ENCODE data around the gene SPINT1.

The SPINT1 gene, protein sequence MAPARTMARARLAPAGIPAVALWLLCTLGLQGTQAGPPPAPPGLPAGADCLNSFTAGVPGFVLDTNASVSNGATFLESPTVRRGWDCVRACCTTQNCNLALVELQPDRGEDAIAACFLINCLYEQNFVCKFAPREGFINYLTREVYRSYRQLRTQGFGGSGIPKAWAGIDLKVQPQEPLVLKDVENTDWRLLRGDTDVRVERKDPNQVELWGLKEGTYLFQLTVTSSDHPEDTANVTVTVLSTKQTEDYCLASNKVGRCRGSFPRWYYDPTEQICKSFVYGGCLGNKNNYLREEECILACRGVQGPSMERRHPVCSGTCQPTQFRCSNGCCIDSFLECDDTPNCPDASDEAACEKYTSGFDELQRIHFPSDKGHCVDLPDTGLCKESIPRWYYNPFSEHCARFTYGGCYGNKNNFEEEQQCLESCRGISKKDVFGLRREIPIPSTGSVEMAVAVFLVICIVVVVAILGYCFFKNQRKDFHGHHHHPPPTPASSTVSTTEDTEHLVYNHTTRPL

DNA sequence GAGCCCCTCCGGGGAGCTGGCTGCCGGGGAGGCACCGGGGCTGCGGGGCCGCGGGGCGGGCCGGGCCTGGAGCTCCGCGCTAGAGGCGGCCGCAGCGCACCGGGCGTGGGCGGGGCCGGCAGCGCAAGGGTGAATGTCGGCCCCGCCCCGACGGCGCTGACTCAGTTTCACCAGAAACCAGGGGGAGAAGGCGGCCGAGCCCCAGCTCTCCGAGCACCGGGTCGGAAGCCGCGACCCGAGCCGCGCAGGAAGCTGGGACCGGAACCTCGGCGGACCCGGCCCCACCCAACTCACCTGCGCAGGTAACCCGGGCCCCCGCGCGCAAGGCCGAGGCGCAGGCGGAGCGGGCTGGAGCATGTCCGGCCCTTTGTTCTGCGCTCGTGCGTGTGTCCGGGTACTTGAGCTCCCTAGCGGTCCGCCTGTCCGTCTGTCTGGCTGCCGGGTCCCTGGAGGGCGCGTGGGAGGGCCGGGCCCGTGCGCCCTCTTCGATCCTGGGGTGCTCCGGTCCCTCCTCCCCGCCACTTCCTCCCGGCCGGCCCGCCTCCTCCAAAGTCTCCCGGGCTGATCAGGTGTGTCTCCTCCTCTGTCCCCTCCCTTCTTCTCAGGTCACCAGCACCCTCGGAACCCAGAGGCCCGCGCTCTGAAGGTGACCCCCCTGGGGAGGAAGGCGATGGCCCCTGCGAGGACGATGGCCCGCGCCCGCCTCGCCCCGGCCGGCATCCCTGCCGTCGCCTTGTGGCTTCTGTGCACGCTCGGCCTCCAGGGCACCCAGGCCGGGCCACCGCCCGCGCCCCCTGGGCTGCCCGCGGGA, at the start of gene SPINT1:
Gene SPINT1, plus strand, starts transcription at position 164 of the 811 bp plus-strand sequence. Its CDS starts 507 bp downstream, at position 671.
- Histone ChIP-seq H3K9ac (ENCODE audit: low read length) (no peak within 1 kb of the TSS), H3K4me3 (ENCODE audit: low read length) (peak within 1 kb of the TSS; percentile 72), H3K4me2 (ENCODE audit: low read length) (peak within 1 kb of the TSS; percentile 66), H3K4me1 (ENCODE audit: low read length) (peaks cover 19% of the 10 kb centered on the region), H3K27me3 (ENCODE audit: low read depth, low read length) (no peaks in the 10 kb centered on the region), H4K20me1 (ENCODE audit: insufficient read depth, low read length) (no peaks in the 10 kb centered on the region), H2AFZ (ENCODE audit: low read depth, low read length) (peak within 1 kb of the TSS; percentile 63), H3K36me3 (replicated peaks; ENCODE audit: low read depth, low read length) (no peaks in the 10 kb centered on the region), H3K27ac (ENCODE audit: low read length) (no peak within 1 kb of the TSS), H3K79me2 (ENCODE audit: low read length) (no peaks in the 10 kb centered on the region), H3K9me3 (ENCODE audit: insufficient read depth, low read length) (no peaks in the 10 kb centered on the region)
- TF ChIP-seq, protein P1, sequence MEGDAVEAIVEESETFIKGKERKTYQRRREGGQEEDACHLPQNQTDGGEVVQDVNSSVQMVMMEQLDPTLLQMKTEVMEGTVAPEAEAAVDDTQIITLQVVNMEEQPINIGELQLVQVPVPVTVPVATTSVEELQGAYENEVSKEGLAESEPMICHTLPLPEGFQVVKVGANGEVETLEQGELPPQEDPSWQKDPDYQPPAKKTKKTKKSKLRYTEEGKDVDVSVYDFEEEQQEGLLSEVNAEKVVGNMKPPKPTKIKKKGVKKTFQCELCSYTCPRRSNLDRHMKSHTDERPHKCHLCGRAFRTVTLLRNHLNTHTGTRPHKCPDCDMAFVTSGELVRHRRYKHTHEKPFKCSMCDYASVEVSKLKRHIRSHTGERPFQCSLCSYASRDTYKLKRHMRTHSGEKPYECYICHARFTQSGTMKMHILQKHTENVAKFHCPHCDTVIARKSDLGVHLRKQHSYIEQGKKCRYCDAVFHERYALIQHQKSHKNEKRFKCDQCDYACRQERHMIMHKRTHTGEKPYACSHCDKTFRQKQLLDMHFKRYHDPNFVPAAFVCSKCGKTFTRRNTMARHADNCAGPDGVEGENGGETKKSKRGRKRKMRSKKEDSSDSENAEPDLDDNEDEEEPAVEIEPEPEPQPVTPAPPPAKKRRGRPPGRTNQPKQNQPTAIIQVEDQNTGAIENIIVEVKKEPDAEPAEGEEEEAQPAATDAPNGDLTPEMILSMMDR (IDR thresholded peaks at IDR 0.05; ENCODE audit: low read depth, low read length), result no peak
- TF ChIP-seq EZH2phosphoT487 (IDR thresholded peaks at IDR 0.05; ENCODE audit: low read depth), result no peak

DNA sequence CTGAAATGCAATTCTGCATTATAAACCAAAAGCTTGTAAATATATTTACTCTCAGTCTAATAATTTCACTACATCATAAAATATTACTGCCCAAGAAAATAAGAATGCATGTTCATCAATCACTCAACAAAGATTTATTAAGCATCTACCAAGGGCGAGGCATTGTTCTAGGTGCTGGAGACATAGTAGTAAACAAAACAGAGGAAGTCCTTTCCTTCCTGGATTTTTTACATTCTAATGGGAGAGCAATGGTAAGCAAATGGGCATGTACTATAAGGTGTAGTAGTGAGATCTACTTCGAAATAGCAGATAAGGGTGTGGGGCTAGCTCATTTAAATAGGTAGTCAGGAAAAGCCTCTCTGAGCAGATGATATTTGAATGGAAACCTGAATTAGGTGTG, 47.8 kb upstream of the SPINT1 start:
- H2AFZ ChIP-seq (ENCODE audit: low read depth, low read length), result no peak overlapping the region
- H3K9me3 ChIP-seq (ENCODE audit: insufficient read depth, low read length), result no peaks in the 10 kb centered on the region
- no peak overlapping the region for H3K4me2 ChIP-seq (ENCODE audit: low read length)
- H3K4me1 ChIP-seq (ENCODE audit: low read length), result no peaks in the 10 kb centered on the region
- H3K27me3 ChIP-seq (ENCODE audit: low read depth, low read length), result no peaks in the 10 kb centered on the region
- H3K27ac ChIP-seq (ENCODE audit: low read length), result no peak overlapping the region
- H3K79me2 ChIP-seq (ENCODE audit: low read length), result no peaks in the 10 kb centered on the region
- H3K9ac ChIP-seq (ENCODE audit: low read length), result no peak overlapping the region
- TF ChIP-seq, protein P1 (IDR thresholded peaks at IDR 0.05; ENCODE audit: low read depth, low read length), result no peak
- TF ChIP-seq EZH2phosphoT487 (IDR thresholded peaks at IDR 0.05; ENCODE audit: low read depth), result no peak
- no peaks in the 10 kb centered on the region for H4K20me1 ChIP-seq (ENCODE audit: insufficient read depth, low read length)
- H3K36me3 ChIP-seq (replicated peaks; ENCODE audit: low read depth, low read length), result no peaks in the 10 kb centered on the region
- H3K4me3 ChIP-seq (ENCODE audit: low read length), result no peak overlapping the region

DNA sequence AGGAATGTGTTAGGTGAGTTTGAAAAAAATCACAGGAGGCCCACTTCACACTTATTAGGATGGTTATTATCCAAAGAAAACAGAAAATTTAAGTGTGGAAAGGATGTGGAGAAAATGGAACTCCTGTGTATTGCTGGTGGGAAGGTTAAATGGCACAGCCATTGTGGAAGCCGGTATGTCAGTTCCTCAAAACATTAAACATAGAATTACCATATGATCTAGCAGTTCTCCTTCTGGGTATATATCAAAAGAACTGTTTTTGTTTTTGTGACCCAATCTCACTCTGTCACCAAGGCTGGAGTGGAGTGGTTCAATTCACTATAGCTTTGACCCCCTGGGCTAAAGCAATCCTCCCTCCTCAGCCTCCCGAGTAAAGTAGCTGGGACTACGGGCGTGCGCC, 47.3 kb upstream of the SPINT1 start:
- Histone ChIP-seq H3K27ac (ENCODE audit: low read length) (no peak overlapping the region), H3K4me2 (ENCODE audit: low read length) (no peak overlapping the region), H3K79me2 (ENCODE audit: low read length) (no peaks in the 10 kb centered on the region), H3K4me1 (ENCODE audit: low read length) (no peaks in the 10 kb centered on the region), H3K36me3 (replicated peaks; ENCODE audit: low read depth, low read length) (no peaks in the 10 kb centered on the region), H3K9me3 (ENCODE audit: insufficient read depth, low read length) (no peaks in the 10 kb centered on the region), H2AFZ (ENCODE audit: low read depth, low read length) (no peak overlapping the region), H4K20me1 (ENCODE audit: insufficient read depth, low read length) (no peaks in the 10 kb centered on the region), H3K4me3 (ENCODE audit: low read length) (no peak overlapping the region), H3K9ac (ENCODE audit: low read length) (no peak overlapping the region), H3K27me3 (ENCODE audit: low read depth, low read length) (no peaks in the 10 kb centered on the region)
- no peak for TF ChIP-seq EZH2phosphoT487 (IDR thresholded peaks at IDR 0.05; ENCODE audit: low read depth)
- TF ChIP-seq, protein P1 (IDR thresholded peaks at IDR 0.05; ENCODE audit: low read depth, low read length), result no peak

DNA sequence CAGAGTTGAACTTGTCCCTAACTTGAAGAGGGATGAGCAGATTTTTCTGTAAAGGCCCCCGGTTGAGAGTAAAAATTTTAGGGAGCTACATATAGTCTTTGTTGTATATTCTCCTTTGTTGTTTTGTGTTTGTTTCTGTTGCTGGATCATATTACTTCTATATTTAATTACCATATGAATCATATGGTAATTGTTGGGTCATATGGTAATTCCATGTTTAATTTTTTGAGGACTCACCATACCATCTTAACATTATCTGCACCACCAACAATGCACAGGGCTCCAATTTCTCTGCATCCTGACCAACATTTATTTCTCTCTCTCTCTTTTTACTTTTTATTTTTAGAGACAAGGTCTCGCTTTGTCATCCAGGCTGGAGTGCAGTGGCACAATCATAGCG, 44.3 kb upstream of the SPINT1 start:
- Histone ChIP-seq H3K4me2 (ENCODE audit: low read length) (no peak overlapping the region), H3K36me3 (replicated peaks; ENCODE audit: low read depth, low read length) (no peaks in the 10 kb centered on the region), H3K4me3 (ENCODE audit: low read length) (no peak overlapping the region), H3K27me3 (ENCODE audit: low read depth, low read length) (no peaks in the 10 kb centered on the region), H4K20me1 (ENCODE audit: insufficient read depth, low read length) (no peaks in the 10 kb centered on the region), H3K79me2 (ENCODE audit: low read length) (no peaks in the 10 kb centered on the region), H3K4me1 (ENCODE audit: low read length) (no peaks in the 10 kb centered on the region), H3K27ac (ENCODE audit: low read length) (no peak overlapping the region), H3K9me3 (ENCODE audit: insufficient read depth, low read length) (no peaks in the 10 kb centered on the region), H3K9ac (ENCODE audit: low read length) (no peak overlapping the region), H2AFZ (ENCODE audit: low read depth, low read length) (no peak overlapping the region)
- TF ChIP-seq, protein P1 (IDR thresholded peaks at IDR 0.05; ENCODE audit: low read depth, low read length), result no peak
- TF ChIP-seq EZH2phosphoT487 (IDR thresholded peaks at IDR 0.05; ENCODE audit: low read depth), result no peak
